K562 (cell line): Measurements from ENCODE around the gene GRAMD2A. TPM values are rescaled to one million over a fixed set of nuclear protein-coding genes. Genes with fewer than 3 reads are reported as not detected.

Experiments
- ATAC-seq: fragments of 200-7000 bp; cut with Tn5 transposase; 3 replicates; pipeline ENCODE4 v1.9.1; 2020; ENCODE audit warnings: moderate library complexity
- BruUV-seq: library from RNA; stranded (reverse); fragments of 400-500 nt; replicated peaks from 2 replicates; lab custom pipeline; 2021; lab: Mats Ljungman, UMichigan
- CTCF ChIA-PET: fragments of 300-600 bp; formaldehyde crosslinking; extraction: SDS; loops from one replicate; lab custom pipeline; 2021; ENCODE audit warnings: low intra/inter-chr PET ratio; lab: Yijun Ruan, JAX
- POLR2A ChIA-PET: fragments of 300-600, 350-650 bp; sonication (Branson Sonifier 250); formaldehyde crosslinking; extraction: SDS; loops from one replicate; lab custom pipeline; 2021; ENCODE audit warnings: antibody characterized with exemption, inconsistent platforms; lab: Yijun Ruan, JAX
- DNase-seq, 4 experiments: peaks; one replicate each; pipeline versions ENCODE4 v3.0.0 to v3.0.0-alpha.2; 2011 to 2018; ENCODE audit warnings: low spot score in 3 of 4, mixed read lengths in 3 of 4; ENCODE audit errors: extremely low read depth in 1 of 4
- FAIRE-seq: peaks from 2 replicates; lab custom pipeline; 2011; peaks lifted over from hg19 to GRCh38; lab: Jason Lieb, UNC
- H2AFZ ChIP-seq: 2 replicates; pipeline ENCODE4 v1.6.0; 2011; ENCODE audit warnings: low read depth, low read length, control low read depth, inconsistent platforms
- H3K27ac ChIP-seq: fragments of 200-600 bp; 3 replicates; pipeline ENCODE4 v1.8.0; 2011; ENCODE audit warnings: low read depth, mild to moderate bottlenecking, control low read depth, inconsistent platforms, low read length, moderate library complexity, mixed read lengths; ENCODE audit errors: extremely low read depth
- H3K27me3 ChIP-seq, 2 experiments: fragments of 300-600 bp in 1 of 2; 2 replicates in 1 of 2; 3 replicates in 1 of 2; pipeline versions ENCODE4 v1.6.0 to v1.8.0; 2011; ENCODE audit warnings: inconsistent platforms in 2 of 2, low read length in 2 of 2, mild to moderate bottlenecking in 1 of 2, mixed read lengths in 1 of 2, moderate library complexity in 1 of 2; ENCODE audit not compliant: control insufficient read depth in 2 of 2, insufficient read depth in 2 of 2
- H3K36me3 ChIP-seq: fragments of 300-600 bp; 3 replicates; pipeline ENCODE4 v1.8.0; 2011; ENCODE audit warnings: mild to moderate bottlenecking, low read length, inconsistent platforms; ENCODE audit not compliant: control insufficient read depth, insufficient read depth
- H3K4me1 ChIP-seq, 2 experiments: fragments of 200-600 bp in 1 of 2; replicated peaks in 1 of 2; 2 replicates in 1 of 2; 3 replicates in 1 of 2; pipeline versions ENCODE4 v1.5.1 to v1.8.0; 2011; ENCODE audit warnings: inconsistent platforms in 2 of 2, low read length in 2 of 2, mild to moderate bottlenecking in 1 of 2, mixed read lengths in 1 of 2, moderate library complexity in 1 of 2; ENCODE audit not compliant: control insufficient read depth in 2 of 2, insufficient read depth in 2 of 2
- H3K4me2 ChIP-seq: 2 replicates; pipeline ENCODE4 v1.6.1; 2011; ENCODE audit warnings: low read length, control low read depth, inconsistent platforms, mixed read lengths; ENCODE audit not compliant: insufficient read depth
- H3K4me3 ChIP-seq: fragments of 200-600 bp; sonication (generic), shearing (Covaris generic); 2 replicates; pipeline ENCODE4 v1.5.1; 2016; ENCODE audit warnings: control low read depth, inconsistent platforms
- H3K79me2 ChIP-seq: fragments of 200-600 bp; 3 replicates; pipeline ENCODE4 v1.8.0; 2011; ENCODE audit warnings: low read length, inconsistent platforms; ENCODE audit not compliant: control insufficient read depth, insufficient read depth
- H3K9ac ChIP-seq, 2 experiments: 2 replicates each; pipeline versions ENCODE4 v1.6.0 to v1.6.1; 2011; ENCODE audit warnings: low read depth in 2 of 2, low read length in 2 of 2, control low read depth in 1 of 2, inconsistent platforms in 1 of 2, mild to moderate bottlenecking in 1 of 2, mixed read lengths in 1 of 2; ENCODE audit not compliant: insufficient read depth in 1 of 2
- H3K9me1 ChIP-seq: one replicate; pipeline ENCODE4 v1.6.0; 2011; ENCODE audit warnings: inconsistent platforms, mild to moderate bottlenecking, low read length, moderate library complexity; ENCODE audit not compliant: control insufficient read depth, insufficient read depth
- H3K9me3 ChIP-seq: replicated peaks from 2 replicates; pipeline ENCODE4 v1.5.1; 2011; ENCODE audit warnings: low read depth, low read length, inconsistent platforms; ENCODE audit not compliant: control insufficient read depth, insufficient read depth
- H4K20me1 ChIP-seq: replicated peaks from 2 replicates; pipeline ENCODE4 v1.6.1; 2011; ENCODE audit warnings: low read length, inconsistent platforms, mixed read lengths; ENCODE audit not compliant: control insufficient read depth, insufficient read depth
- BCL6 ChIP-seq: fragments of 250-450 bp; sonication (Bioruptor Pico); IDR thresholded peaks from 2 replicates; pipeline ENCODE4 v1.4.0; 2020
- CCAR2 ChIP-seq: fragments of 200-400 bp; formaldehyde crosslinking; IDR thresholded peaks from 2 replicates; pipeline ENCODE4 v1.6.1; 2017; ENCODE audit warnings: mild to moderate bottlenecking, low read depth, low read length
- CHD2 ChIP-seq: IDR thresholded peaks from 2 replicates; pipeline ENCODE4 v1.6.1; 2011; ENCODE audit warnings: low read depth, low read length
- E2F8 ChIP-seq: fragments of 450-650 bp; IDR thresholded peaks from 2 replicates; pipeline ENCODE4 v1.7.1; 2018; ENCODE audit warnings: mild to moderate bottlenecking, low read depth; ENCODE audit not compliant: partially characterized antibody
- FOXK1 ChIP-seq: sonication (generic); formaldehyde crosslinking; IDR thresholded peaks from 2 replicates; pipeline ENCODE4 v1.8.0; 2022; ENCODE audit warnings: missing genetic modification reagents, mild to moderate bottlenecking, borderline replicate concordance
- FOXO4 ChIP-seq: fragments of 450-650 bp; formaldehyde crosslinking; IDR thresholded peaks from 2 replicates; pipeline ENCODE4 v1.4.0; 2020; ENCODE audit warnings: mild to moderate bottlenecking, moderate library complexity
- KLF1 ChIP-seq: fragments of 450-650 bp; IDR thresholded peaks from 2 replicates; pipeline ENCODE4 v1.6.1; 2016; ENCODE audit warnings: missing genetic modification characterization, missing compliant biosample characterization
- MIER1 ChIP-seq: fragments of 450-650 bp; IDR thresholded peaks from 2 replicates; pipeline ENCODE4 v1.6.1; 2016; ENCODE audit warnings: antibody characterized with exemption, mild to moderate bottlenecking, low read depth
- MLLT1 ChIP-seq, 2 experiments: fragments of 450-650 bp; IDR thresholded peaks; 2 replicates each; pipeline ENCODE4 v1.6.1; 2016
- RBM17 ChIP-seq: fragments of 200-400 bp; formaldehyde crosslinking; IDR thresholded peaks from 2 replicates; pipeline ENCODE4 v1.6.1; 2017; ENCODE audit warnings: low read depth, mild to moderate bottlenecking, low read length, borderline replicate concordance
- SMARCA5 ChIP-seq: fragments of 450-650 bp; IDR thresholded peaks from 2 replicates; pipeline ENCODE4 v1.6.1; 2016
- SNRNP70 ChIP-seq: fragments of 200-400 bp; formaldehyde crosslinking; optimal IDR thresholded peaks from 2 replicates; pipeline ENCODE3; 2017; ENCODE audit warnings: low read depth, low read length
- TAF1 ChIP-seq: IDR thresholded peaks from 2 replicates; pipeline ENCODE4 v1.6.1; 2011; ENCODE audit warnings: mild to moderate bottlenecking, low read length, moderate library complexity; ENCODE audit not compliant: insufficient read depth, control insufficient read depth, severe bottlenecking; ENCODE audit errors: extremely low read depth
- TARDBP ChIP-seq: fragments of 450-650 bp; IDR thresholded peaks from 2 replicates; pipeline ENCODE4 v1.6.1; 2016
- ZNF143 ChIP-seq: sonication (generic); formaldehyde crosslinking; IDR thresholded peaks from 2 replicates; pipeline ENCODE4 v1.9.0; 2022; ENCODE audit warnings: mild to moderate bottlenecking, missing genetic modification reagents
- ZNF212 ChIP-seq: fragments of 450-650 bp; formaldehyde crosslinking; IDR thresholded peaks from 2 replicates; pipeline ENCODE4 v1.4.0; 2020; ENCODE audit warnings: mild to moderate bottlenecking
- ZNF324 ChIP-seq: fragments of 250-450 bp; sonication (Bioruptor Pico); IDR thresholded peaks from 2 replicates; pipeline ENCODE4 v1.4.0; 2020; ENCODE audit warnings: mild to moderate bottlenecking
- ZNF445 ChIP-seq: fragments of 250-450 bp; sonication (Bioruptor Pico); IDR thresholded peaks from 2 replicates; pipeline ENCODE4 v1.4.0; 2020; ENCODE audit warnings: low read depth, mild to moderate bottlenecking, moderate library complexity
- WGBS: fragments of 100-300 bp; shearing (Covaris generic); methylation state at CpG from one replicate; pipeline ENCODE4 v1.1.6; 2016; ENCODE audit warnings: low coverage, mixed read lengths; ENCODE audit not compliant: insufficient coverage; ENCODE audit errors: missing lambda C conversion rate; 5-methylcytosine and 5-hydroxymethylcytosine counted together
- in situ Hi-C: fragments of 300-500 bp; cut with MboI; formaldehyde crosslinking; loops from 4 replicates; pipeline ENCODE4 v1.15.0; 2018; ENCODE audit warnings: inconsistent platforms, mixed read lengths
- intact Hi-C: fragments of 100-400 bp; cut with micrococcal nuclease; formaldehyde crosslinking; loops from 2 replicates; pipeline ENCODE4 v1.14.2; 2022
- polyA plus RNA-seq, 8 experiments: library from polyadenylated mRNA; depleted of rRNA in 4 of 8; stranded (reverse) in 5 of 8; unstranded in 3 of 8; fragments of >200 nt; fragmentation: Nextera tagmentation in 2 of 8; fragmentation: Illumina TruSeq in 1 of 8; extraction: Ambion mirVana in 2 of 8; extraction: Trizol in 1 of 8; gene quantifications; 2 replicates each; pipeline versions ENCODE4 v1.2.1 to v1.2.3, GENCODE V29; 2011 to 2014; ENCODE audit warnings: inconsistent platforms in 1 of 8, missing spikeins in 1 of 8
- total RNA-seq, 7 experiments: library from RNA; depleted of rRNA in 6 of 7; stranded (reverse); fragments of >200 nt in 6 of 7; fragmentation: Illumina TruSeq in 2 of 7; extraction: Trizol in 2 of 7; gene quantifications; 2 replicates each; pipeline versions ENCODE4 v1.2.1 to v1.2.3, GENCODE V29; 2011 to 2021; ENCODE audit warnings: low replicate concordance in 1 of 7

GRAMD2A gene
- total and polyA plus RNA-seq, 9 of the 15 experiments (the other 6 are each of a cell fraction or from before 2014, with no cell fraction given) = 0.08 to 0.22 TPM; not detected in 7

- intact Hi-C loops (loop anchor here (10.0 kb wide), 1 partner anchor 244 kb away; the partner anchor contains the start of gene ARIH1), in situ Hi-C loops (no loop called here)
- TSS peak; percentile 85 for BruUV-seq
- Histone ChIP-seq H3K79me2 (peaks cover 49% of the 10 kb centered on the region), H3K27ac (peak within 1 kb of the TSS; percentile 88), H3K4me2 (peak within 1 kb of the TSS; percentile 96), H3K9ac (peak within 1 kb of the TSS; percentile 77 to 92), H2AFZ (peak within 1 kb of the TSS; percentile 70), H4K20me1 (peaks cover 8% of the 10 kb centered on the region), H3K4me1 (peaks cover 50 to 70% of the 10 kb centered on the region in 2 experiments), H3K4me3 (peak within 1 kb of the TSS; percentile 67), H3K9me3 (no peaks in the 10 kb centered on the region), H3K9me1 (no peaks in the 10 kb centered on the region), H3K36me3 (peaks cover 20% of the 10 kb centered on the region; the same call in 2 of the 3 replicates), H3K27me3 (no peaks in the 10 kb centered on the region)
- 2% methylated on average over 50 of the region's 67 CpGs for WGBS
- no peak for FAIRE-seq
- CTCF ChIA-PET = no interaction called here
- peak; percentile 78 for ATAC-seq
- POLR2A ChIA-PET = interaction anchor here (0.6 to 1.3 kb wide), 7 partner anchors 8 to 36 kb away, joined by 3 to 4 read pairs (median 3); no protein-coding TSS in a partner anchor
- peak; percentile 89 to 96 (median 92) for DNase-seq
- TF ChIP-seq TARDBP (peak; percentile 83; the same call in 1 of the 2 replicates), FOXK1 (CRISPR knock-in tag) (no peak), MLLT1 (IDR thresholded peaks at IDR 0.05) (no peak), TAF1 (peak; percentile 91), ZNF445 (CRISPR knock-in tag) (no peak), SNRNP70 (no peak), RBM17 (no peak), MIER1 (no peak), CHD2 (peak; percentile 87), ZNF143 (CRISPR knock-in tag) (no peak), SMARCA5 (no peak), ZNF212 (CRISPR knock-in tag) (no peak), E2F8 (no peak), CCAR2 (no peak), BCL6 (CRISPR knock-in tag) (no peak), KLF1 (tag) (0 out of 2 replicates have a peak, but pooled peaks have one; percentile 65), FOXO4 (CRISPR knock-in tag) (no peak), ZNF324 (CRISPR knock-in tag) (no peak)
Observed at GRCh38 chr15:72231066-72231832, 33.7 kb upstream of the GRAMD2A start, which contains the start of gene PKM. TSS of gene PKM (minus strand) at chr15:72231190. CDS start at chr15:72219097, 12,093 bp downstream.
